Mesenchymal stem cell (in vitro differentiated cells and primary cell): ENCODE data around the gene CDC40.

Experiments
- DNase-seq: peaks from one replicate; pipeline ENCODE4 v3.0.0-alpha.2; 2013
- H2AFZ ChIP-seq: one replicate; pipeline ENCODE4 v1.6.1; 2013; ENCODE audit warnings: low read depth, mild to moderate bottlenecking, control low read depth, inconsistent platforms, low read length, moderate library complexity
- H2AK5ac ChIP-seq: 2 replicates; pipeline ENCODE4 v1.6.1; 2013; ENCODE audit warnings: low read length, moderate library complexity, mild to moderate bottlenecking, inconsistent platforms; ENCODE audit not compliant: severe bottlenecking
- H2BK120ac ChIP-seq: one replicate; pipeline ENCODE4 v1.6.1; 2013; ENCODE audit warnings: low read depth, mild to moderate bottlenecking, inconsistent platforms, low read length, moderate library complexity
- H2BK12ac ChIP-seq, 2 experiments: one replicate each; pipeline ENCODE4 v1.6.1; 2013; ENCODE audit warnings: inconsistent platforms in 2 of 2, low read length in 2 of 2, mild to moderate bottlenecking in 2 of 2, moderate library complexity in 2 of 2, control low read depth in 1 of 2
- H2BK15ac ChIP-seq: one replicate; pipeline ENCODE4 v1.6.1; 2013; ENCODE audit warnings: mild to moderate bottlenecking, low read depth, inconsistent platforms; ENCODE audit not compliant: poor library complexity, severe bottlenecking
- H2BK5ac ChIP-seq: 2 replicates; pipeline ENCODE4 v1.6.1; 2013; ENCODE audit warnings: low read depth, mild to moderate bottlenecking, low read length, control low read depth, inconsistent platforms; ENCODE audit not compliant: poor library complexity, severe bottlenecking
- H3K14ac ChIP-seq, 2 experiments: one replicate each; pipeline ENCODE4 v1.6.1; 2013; ENCODE audit warnings: inconsistent platforms in 2 of 2, low read length in 2 of 2, control low read depth in 1 of 2, mild to moderate bottlenecking in 1 of 2, moderate library complexity in 1 of 2
- H3K18ac ChIP-seq, 2 experiments: one replicate each; pipeline ENCODE4 v1.6.1; 2013; ENCODE audit warnings: inconsistent platforms in 2 of 2, low read length in 2 of 2, control low read depth in 1 of 2, low read depth in 1 of 2, mild to moderate bottlenecking in 1 of 2
- H3K23ac ChIP-seq, 2 experiments: one replicate each; pipeline ENCODE4 v1.6.1; 2013; ENCODE audit warnings: inconsistent platforms in 2 of 2, low read length in 2 of 2, mild to moderate bottlenecking in 2 of 2, moderate library complexity in 2 of 2, control low read depth in 1 of 2
- H3K27ac ChIP-seq: 2 replicates; pipeline ENCODE4 v1.5.1; 2013; ENCODE audit warnings: mild to moderate bottlenecking, moderate library complexity, low read length, control low read depth, inconsistent platforms; ENCODE audit not compliant: poor library complexity, severe bottlenecking
- H3K27me3 ChIP-seq, 2 experiments: 2 replicates each; pipeline versions ENCODE4 v1.6.1 to v1.7.0; 2013; ENCODE audit warnings: low read length in 2 of 2, mild to moderate bottlenecking in 2 of 2, moderate library complexity in 2 of 2, control low read depth in 1 of 2, inconsistent platforms in 1 of 2; ENCODE audit not compliant: control insufficient read depth in 1 of 2, insufficient read depth in 1 of 2
- H3K36me3 ChIP-seq, 2 experiments: 2 replicates each; pipeline versions ENCODE4 v1.6.1 to v1.7.0; 2013; ENCODE audit warnings: low read length in 2 of 2, control low read depth in 1 of 2, inconsistent platforms in 1 of 2, low read depth in 1 of 2, mild to moderate bottlenecking in 1 of 2; ENCODE audit not compliant: insufficient read depth in 2 of 2, control insufficient read depth in 1 of 2
- H3K4ac ChIP-seq, 2 experiments: one replicate each; pipeline ENCODE4 v1.6.1; 2013; ENCODE audit warnings: inconsistent platforms in 2 of 2, low read length in 2 of 2, mild to moderate bottlenecking in 2 of 2, moderate library complexity in 2 of 2, control low read depth in 1 of 2, low read depth in 1 of 2
- H3K4me1 ChIP-seq: 2 replicates; pipeline ENCODE4 v1.6.1; 2013; ENCODE audit warnings: low read depth, low read length, control low read depth; ENCODE audit not compliant: control insufficient read depth, insufficient read depth
- H3K4me2 ChIP-seq: 2 replicates; pipeline ENCODE4 v1.6.1; 2013; ENCODE audit warnings: low read length, mild to moderate bottlenecking, inconsistent platforms; ENCODE audit not compliant: poor library complexity, severe bottlenecking
- H3K4me3 ChIP-seq, 2 experiments: 2 replicates each; pipeline versions ENCODE4 v1.5.1 to v1.7.0; 2013; ENCODE audit warnings: low read length in 2 of 2, mild to moderate bottlenecking in 2 of 2, control low read depth in 1 of 2, low read depth in 1 of 2; ENCODE audit not compliant: insufficient read depth in 1 of 2
- H3K79me1 ChIP-seq: replicated peaks from 2 replicates; pipeline ENCODE4 v1.6.1; 2013; ENCODE audit warnings: mild to moderate bottlenecking, control low read depth, low read length, inconsistent platforms; ENCODE audit not compliant: poor library complexity, severe bottlenecking
- H3K9ac ChIP-seq: 2 replicates; pipeline ENCODE4 v1.7.0; 2013; ENCODE audit warnings: mild to moderate bottlenecking, low read length, moderate library complexity
- H3K9me3 ChIP-seq: 2 replicates; pipeline ENCODE4 v1.7.0; 2013; ENCODE audit warnings: mild to moderate bottlenecking, low read length; ENCODE audit not compliant: control insufficient read depth
- H4K8ac ChIP-seq: one replicate; pipeline ENCODE4 v1.6.1; 2013; ENCODE audit warnings: inconsistent platforms, mild to moderate bottlenecking, low read length, moderate library complexity
- H4K91ac ChIP-seq: one replicate; pipeline ENCODE4 v1.6.1; 2013; ENCODE audit warnings: mild to moderate bottlenecking, low read length, inconsistent platforms
- WGBS: methylation state at CpG from one replicate; pipeline ENCODE4 v1.1.7; 2013; ENCODE audit warnings: mixed read lengths; 5-methylcytosine and 5-hydroxymethylcytosine counted together

The CDC40 gene

DNA sequence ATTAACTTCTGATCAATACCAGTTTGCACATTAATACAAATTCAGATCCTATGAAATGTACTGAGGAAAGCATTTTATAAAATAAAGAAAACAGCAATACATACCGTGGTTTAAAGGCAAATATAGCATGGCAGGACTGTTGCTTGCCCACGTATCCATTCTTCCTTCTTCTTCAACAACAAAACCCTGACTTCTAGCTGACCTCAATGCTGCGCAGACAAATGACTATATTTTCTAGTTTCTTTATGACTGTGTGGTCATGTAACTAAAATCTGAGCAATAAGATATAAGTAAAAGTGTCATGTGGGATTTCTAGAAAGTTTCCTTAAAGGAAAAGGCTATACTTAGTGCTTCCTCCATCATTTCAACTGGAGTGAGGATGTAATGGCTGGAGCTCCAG is 85.0 kb downstream of the CDC40 start:
- no peaks in the 10 kb centered on the region for H3K79me1 ChIP-seq
- H3K4ac ChIP-seq, result no peak overlapping the region
- H2BK5ac ChIP-seq, result no peak overlapping the region
- no peak overlapping the region for H4K91ac ChIP-seq
- H3K4me2 ChIP-seq, result no peak overlapping the region
- no peak overlapping the region for H3K23ac ChIP-seq
- H2AFZ ChIP-seq, result no peak overlapping the region
- WGBS, result no CpG with 5 or more reads among the region's 3 CpGs
- H3K4me3 ChIP-seq, result no peak overlapping the region
- no peak overlapping the region for H3K14ac ChIP-seq
- no peak overlapping the region for H2BK12ac ChIP-seq
- H2BK15ac ChIP-seq, result no peak overlapping the region
- H3K9me3 ChIP-seq, result no peaks in the 10 kb centered on the region
- H3K27ac ChIP-seq, result no peak overlapping the region
- DNase-seq, result no peak
- H4K8ac ChIP-seq, result no peak overlapping the region
- H2AK5ac ChIP-seq, result no peak overlapping the region
- H3K27me3 ChIP-seq, result no peaks in the 10 kb centered on the region
- H3K9ac ChIP-seq, result no peak overlapping the region
- H2BK120ac ChIP-seq, result no peak overlapping the region
- H3K18ac ChIP-seq, result no peak overlapping the region
- no peaks in the 10 kb centered on the region for H3K36me3 ChIP-seq
- no peaks in the 10 kb centered on the region for H3K4me1 ChIP-seq

DNA sequence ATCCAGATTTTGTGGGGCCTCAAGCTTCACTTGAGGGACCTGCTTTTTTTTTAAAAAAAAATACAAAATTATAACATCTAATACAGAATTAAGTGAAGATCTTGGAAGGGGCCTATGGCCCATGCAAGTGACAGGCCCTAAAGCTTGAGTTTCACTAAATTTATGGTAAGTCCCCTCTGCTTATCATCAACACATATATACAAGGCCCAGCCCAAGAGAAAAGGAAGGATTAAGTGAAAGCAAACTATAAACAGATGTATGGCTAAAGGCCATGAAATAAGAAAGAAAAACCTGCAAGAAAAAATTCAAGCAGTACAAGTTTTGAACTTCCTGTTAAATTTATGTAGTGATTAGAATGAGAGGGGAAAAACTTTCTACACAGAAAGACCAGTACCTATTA is 86.8 kb downstream of the CDC40 start:
- Histone ChIP-seq H2AFZ (no peak overlapping the region), H2BK12ac (no peak overlapping the region), H3K36me3 (no peaks in the 10 kb centered on the region), H3K18ac (no peak overlapping the region), H2AK5ac (no peak overlapping the region), H3K79me1 (no peaks in the 10 kb centered on the region), H3K14ac (no peak overlapping the region), H3K4me1 (no peaks in the 10 kb centered on the region), H3K4me2 (no peak overlapping the region), H3K9me3 (no peaks in the 10 kb centered on the region), H2BK120ac (no peak overlapping the region), H4K8ac (no peak overlapping the region), H4K91ac (no peak overlapping the region), H3K9ac (no peak overlapping the region), H2BK15ac (no peak overlapping the region), H3K27me3 (no peaks in the 10 kb centered on the region), H3K23ac (no peak overlapping the region), H3K4ac (no peak overlapping the region), H2BK5ac (no peak overlapping the region), H3K4me3 (no peak overlapping the region), H3K27ac (no peak overlapping the region)
- DNase-seq, result no peak

GRCh38 chr6:110269623-110270022 is 89.4 kb downstream of the CDC40 start:
- Histone ChIP-seq H3K23ac (no peak overlapping the region), H3K4me2 (no peak overlapping the region), H2BK120ac (no peak overlapping the region), H3K4me3 (no peak overlapping the region), H3K36me3 (no peaks in the 10 kb centered on the region), H3K4ac (no peak overlapping the region), H3K9me3 (no peaks in the 10 kb centered on the region), H2BK15ac (no peak overlapping the region), H2BK12ac (no peak overlapping the region), H3K9ac (no peak overlapping the region), H3K27ac (no peak overlapping the region), H3K18ac (no peak overlapping the region), H2AFZ (no peak overlapping the region), H2BK5ac (no peak overlapping the region), H2AK5ac (no peak overlapping the region), H4K91ac (no peak overlapping the region), H3K14ac (no peak overlapping the region), H3K79me1 (no peaks in the 10 kb centered on the region), H3K4me1 (no peaks in the 10 kb centered on the region), H3K27me3 (no peaks in the 10 kb centered on the region), H4K8ac (no peak overlapping the region)
- no peak for DNase-seq
- WGBS, result 100% methylated on average over 1 of the region's 2 CpGs

GRCh38 chr6:110270165-110270564 is 89.9 kb downstream of the CDC40 start:
- H2AK5ac ChIP-seq, result no peak overlapping the region
- H3K18ac ChIP-seq, result no peak overlapping the region
- no peaks in the 10 kb centered on the region for H3K9me3 ChIP-seq
- no peak overlapping the region for H3K23ac ChIP-seq
- H3K9ac ChIP-seq, result no peak overlapping the region
- H2BK120ac ChIP-seq, result no peak overlapping the region
- H3K4me1 ChIP-seq, result no peaks in the 10 kb centered on the region
- H3K27ac ChIP-seq, result no peak overlapping the region
- no peak overlapping the region for H2BK12ac ChIP-seq
- H3K4me3 ChIP-seq, result no peak overlapping the region
- no peak overlapping the region for H2BK15ac ChIP-seq
- WGBS, result 50% methylated on average over 2 of the region's 4 CpGs
- H3K36me3 ChIP-seq, result no peaks in the 10 kb centered on the region
- H3K14ac ChIP-seq, result no peak overlapping the region
- DNase-seq, result peak; percentile 1
- no peak overlapping the region for H4K91ac ChIP-seq
- H2BK5ac ChIP-seq, result no peak overlapping the region
- no peak overlapping the region for H2AFZ ChIP-seq
- H3K4me2 ChIP-seq, result no peak overlapping the region
- no peaks in the 10 kb centered on the region for H3K27me3 ChIP-seq
- no peak overlapping the region for H4K8ac ChIP-seq
- no peaks in the 10 kb centered on the region for H3K79me1 ChIP-seq
- H3K4ac ChIP-seq, result no peak overlapping the region
